Uterus (tissue), 4 donors: ENCODE measurements around the gene CATSPER1. TPM values are rescaled to one million over a fixed set of nuclear protein-coding genes. Genes with fewer than 3 reads are reported as not detected.

Source experiments
- DNase-seq, 2 donors: peaks; one replicate each; pipeline ENCODE4 v3.0.0-alpha.2; 2019 to 2020
- H3K27ac ChIP-seq, 2 donors: fragments of 200-600 bp; sonication (generic); 1 replicate in 1 of 2; 2 replicates in 1 of 2; pipeline ENCODE4 v1.5.1; 2016 to 2018
- H3K27me3 ChIP-seq, 2 donors: fragments of 200-600 bp; sonication (generic); one replicate each; pipeline ENCODE4 v1.5.1; 2018 to 2019; ENCODE audit warnings: control low read depth in 1 of 2
- H3K36me3 ChIP-seq, 2 donors: fragments of 200-600 bp; sonication (generic); one replicate each; pipeline ENCODE4 v1.5.1; 2019; ENCODE audit warnings: control low read depth in 1 of 2
- H3K4me1 ChIP-seq, 2 donors: fragments of 200-600 bp; sonication (generic); one replicate each; pipeline ENCODE4 v1.5.1; 2018 to 2019; ENCODE audit warnings: control low read depth in 1 of 2
- H3K4me3 ChIP-seq, 2 donors: fragments of 200-600 bp; sonication (generic); 1 replicate in 1 of 2; 2 replicates in 1 of 2; pipeline ENCODE4 v1.5.1; 2018 to 2019; ENCODE audit warnings: mild to moderate bottlenecking in 1 of 2
- H3K9me3 ChIP-seq, 2 donors: fragments of 200-600 bp; sonication (generic); one replicate each; pipeline ENCODE4 v1.5.1; 2019; ENCODE audit warnings: control low read depth in 1 of 2
- CTCF ChIP-seq, 4 experiments: fragments of 200-600 bp in 2 of 4; fragments of 450-650 bp in 2 of 4; sonication (generic) in 2 of 4; IDR thresholded peaks; one replicate each; pipeline ENCODE4 v1.5.1; 2016 to 2019; ENCODE audit warnings: antibody characterized with exemption in 4 of 4, mild to moderate bottlenecking in 2 of 4, moderate library complexity in 1 of 4
- POLR2A ChIP-seq, 2 donors: fragments of 450-650 bp; IDR thresholded peaks; one replicate each; pipeline ENCODE4 v1.6.1; 2016; ENCODE audit warnings: antibody characterized with exemption in 2 of 2, mild to moderate bottlenecking in 1 of 2, moderate library complexity in 1 of 2
- intact Hi-C: fragments of 100-400 bp; cut with DNase I; formaldehyde crosslinking; loops from one replicate; pipeline ENCODE4 v1.15.1; 2023; ENCODE audit warnings: low total_unique reads
- total RNA-seq, 4 donors: library from RNA; depleted of rRNA in 3 of 4; stranded (reverse); fragments of >200 nt in 3 of 4; gene quantifications; one replicate each; pipeline versions ENCODE4 v1.1.0 to v1.2.4, GENCODE V29; 2014 to 2023
- donor health status: DM: yes; HTN: yes; CAD: no.

Gene CATSPER1
- total RNA-seq, 4 donors from 2014 or later: 0.26 TPM; not detected in 3

- no peak for DNase-seq
- TF ChIP-seq POLR2A (IDR thresholded peaks at IDR 0.05): no peak
- no peak for TF ChIP-seq CTCF (IDR thresholded peaks at IDR 0.05)
- no peaks in the 10 kb centered on the region for H3K4me1 ChIP-seq
- intact Hi-C loops: no loop called here
- no peak overlapping the region for H3K4me3 ChIP-seq
- H3K9me3 ChIP-seq: no peaks in the 10 kb centered on the region
- H3K27me3 ChIP-seq: no peaks in the 10 kb centered on the region
- H3K36me3 ChIP-seq: no peaks in the 10 kb centered on the region
- no peak overlapping the region for H3K27ac ChIP-seq
Measured at GRCh38 chr11:66044757-66045156, 18.5 kb upstream of the CATSPER1 start.

GRCh38 chr11:66042996-66043906 lies 17.0 kb upstream of the CATSPER1 start:
- Histone ChIP-seq H3K4me3 (no peak overlapping the region), H3K9me3 (no peaks in the 10 kb centered on the region), H3K4me1 (no peaks in the 10 kb centered on the region), H3K36me3 (no peaks in the 10 kb centered on the region), H3K27ac (no peak overlapping the region), H3K27me3 (no peaks in the 10 kb centered on the region)
- no peak for TF ChIP-seq POLR2A (IDR thresholded peaks at IDR 0.05)
- TF ChIP-seq CTCF (IDR thresholded peaks at IDR 0.05): no peak
- DNase-seq: no peak
- intact Hi-C loops: no loop called here

- H3K36me3 ChIP-seq: no peaks in the 10 kb centered on the region
- DNase-seq: no peak
- no peaks in the 10 kb centered on the region for H3K4me1 ChIP-seq
- H3K27ac ChIP-seq: no peak overlapping the region
- H3K4me3 ChIP-seq: no peak overlapping the region
- no peak for TF ChIP-seq CTCF (IDR thresholded peaks at IDR 0.05)
- TF ChIP-seq POLR2A (IDR thresholded peaks at IDR 0.05): no peak
- no peaks in the 10 kb centered on the region for H3K27me3 ChIP-seq
- no peaks in the 10 kb centered on the region for H3K9me3 ChIP-seq
- intact Hi-C loops: no loop called here
Measured at GRCh38 chr11:66042227-66042995, 16.1 kb upstream of the CATSPER1 start.

- intact Hi-C loops: no loop called here
Measured at GRCh38 chr11:66039765-66040164, 13.5 kb upstream of the CATSPER1 start.

More at GRCh38 chr11:66039765-66040164, 13.5 kb upstream of the CATSPER1 start:
- Histone ChIP-seq H3K9me3 (no peaks in the 10 kb centered on the region), H3K4me1 (no peaks in the 10 kb centered on the region), H3K36me3 (no peaks in the 10 kb centered on the region), H3K4me3 (no peak overlapping the region), H3K27me3 (no peaks in the 10 kb centered on the region), H3K27ac (no peak overlapping the region)
- TF ChIP-seq CTCF (IDR thresholded peaks at IDR 0.05): no peak
- no peak for TF ChIP-seq POLR2A (IDR thresholded peaks at IDR 0.05)
- no peak for DNase-seq
